ENCODE results near the gene PMVK. TPM values are rescaled to one million over a fixed set of nuclear protein-coding genes. Genes with fewer than 3 reads are reported as not detected.

The PMVK gene
- total RNA-seq, 4 donors from 2014 or later: 2.6 to 21.2 (median 6.4) TPM

DNA sequence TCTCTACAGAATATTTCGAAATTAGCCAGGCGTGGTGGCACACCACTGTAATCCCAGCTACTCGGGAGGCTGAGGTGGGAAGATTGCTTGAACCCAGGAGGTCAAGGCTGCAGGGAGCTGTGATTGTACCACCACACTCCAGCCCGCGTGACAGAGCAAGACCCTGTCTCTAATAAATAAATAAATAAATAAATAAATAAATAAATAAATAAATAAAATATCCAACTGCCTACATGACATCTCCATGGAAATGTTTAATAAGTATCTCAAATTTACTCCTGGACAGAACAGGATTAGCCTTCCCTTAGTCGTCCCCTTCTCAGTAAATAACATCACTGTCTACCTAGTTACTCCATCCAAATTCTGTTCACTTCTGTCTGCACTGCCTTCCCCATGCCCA lies 37.5 kb downstream of the PMVK start:
- DNase-seq: no peak
- intact Hi-C loops (cut with DNase I; ENCODE audit: low total_unique reads): no loop called here
- no peaks in the 10 kb centered on the region for H3K27me3 ChIP-seq
- H3K4me1 ChIP-seq: no peaks in the 10 kb centered on the region
- no peaks in the 10 kb centered on the region for H3K9me3 ChIP-seq
- H3K36me3 ChIP-seq: no peaks in the 10 kb centered on the region
- H3K27ac ChIP-seq: no peak overlapping the region
- TF ChIP-seq, protein P1, sequence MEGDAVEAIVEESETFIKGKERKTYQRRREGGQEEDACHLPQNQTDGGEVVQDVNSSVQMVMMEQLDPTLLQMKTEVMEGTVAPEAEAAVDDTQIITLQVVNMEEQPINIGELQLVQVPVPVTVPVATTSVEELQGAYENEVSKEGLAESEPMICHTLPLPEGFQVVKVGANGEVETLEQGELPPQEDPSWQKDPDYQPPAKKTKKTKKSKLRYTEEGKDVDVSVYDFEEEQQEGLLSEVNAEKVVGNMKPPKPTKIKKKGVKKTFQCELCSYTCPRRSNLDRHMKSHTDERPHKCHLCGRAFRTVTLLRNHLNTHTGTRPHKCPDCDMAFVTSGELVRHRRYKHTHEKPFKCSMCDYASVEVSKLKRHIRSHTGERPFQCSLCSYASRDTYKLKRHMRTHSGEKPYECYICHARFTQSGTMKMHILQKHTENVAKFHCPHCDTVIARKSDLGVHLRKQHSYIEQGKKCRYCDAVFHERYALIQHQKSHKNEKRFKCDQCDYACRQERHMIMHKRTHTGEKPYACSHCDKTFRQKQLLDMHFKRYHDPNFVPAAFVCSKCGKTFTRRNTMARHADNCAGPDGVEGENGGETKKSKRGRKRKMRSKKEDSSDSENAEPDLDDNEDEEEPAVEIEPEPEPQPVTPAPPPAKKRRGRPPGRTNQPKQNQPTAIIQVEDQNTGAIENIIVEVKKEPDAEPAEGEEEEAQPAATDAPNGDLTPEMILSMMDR (IDR thresholded peaks at IDR 0.05): no peak
- H3K4me3 ChIP-seq: no peak overlapping the region

DNA sequence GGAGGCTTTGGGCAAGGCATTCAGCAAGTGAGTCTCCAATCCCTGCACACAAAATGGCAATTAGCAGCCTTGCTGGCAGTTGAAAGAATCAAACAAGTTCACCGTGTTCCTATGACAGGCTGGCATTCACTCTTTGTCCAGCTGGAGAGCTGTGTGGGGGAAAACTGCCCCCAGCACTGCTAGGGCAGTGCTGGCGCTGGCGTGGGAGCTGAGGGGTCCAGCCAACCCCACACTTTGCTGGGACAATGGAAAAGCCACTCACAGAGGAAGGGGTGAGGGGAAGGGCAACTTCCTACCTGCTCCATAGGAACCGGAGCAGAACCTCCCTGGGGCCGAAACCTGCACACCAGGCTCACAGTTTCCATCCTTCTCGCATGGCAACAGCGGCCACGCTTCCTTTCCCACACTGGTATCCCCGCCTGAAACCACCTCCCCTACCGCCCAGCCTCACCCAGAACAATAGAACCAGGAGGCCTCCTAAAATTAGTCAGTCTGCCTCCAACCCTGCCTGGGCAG lies 39.7 kb downstream of the PMVK start:
- no peaks in the 10 kb centered on the region for H3K9me3 ChIP-seq
- H3K4me3 ChIP-seq: no peak overlapping the region
- no peak overlapping the region for H3K27ac ChIP-seq
- TF ChIP-seq, protein P1 (IDR thresholded peaks at IDR 0.05): no peak
- no peak for TF ChIP-seq POLR2A (IDR thresholded peaks at IDR 0.05)
- H3K4me1 ChIP-seq: no peaks in the 10 kb centered on the region
- no peak for DNase-seq
- intact Hi-C loops (cut with DNase I; ENCODE audit: low total_unique reads): no loop called here
- H3K27me3 ChIP-seq: no peaks in the 10 kb centered on the region
- H3K36me3 ChIP-seq: no peaks in the 10 kb centered on the region

DNA sequence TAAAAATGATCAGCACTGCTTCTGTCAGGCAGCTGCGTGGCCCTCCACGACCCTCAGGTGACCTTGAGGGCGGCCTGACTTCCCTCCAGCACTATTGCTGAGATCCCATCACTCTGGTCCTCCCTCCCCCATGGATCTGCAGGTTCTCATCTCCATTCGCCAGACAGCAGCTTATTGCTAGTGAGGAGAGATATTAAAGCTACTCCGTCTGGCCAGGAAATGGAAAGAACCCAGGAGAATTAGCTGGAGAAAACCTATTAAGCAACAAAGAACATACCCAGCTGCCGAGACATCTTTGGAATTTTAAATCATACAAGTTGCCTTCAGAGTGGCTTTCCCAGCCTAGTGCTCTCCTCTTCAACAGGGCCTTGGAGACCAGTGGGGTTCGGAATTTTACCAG lies 40.7 kb downstream of the PMVK start:
- Histone ChIP-seq H3K9me3 (no peaks in the 10 kb centered on the region), H3K27me3 (no peaks in the 10 kb centered on the region), H3K36me3 (no peaks in the 10 kb centered on the region), H3K27ac (no peak overlapping the region), H3K4me3 (no peak overlapping the region), H3K4me1 (no peaks in the 10 kb centered on the region)
- DNase-seq: no peak
- intact Hi-C loops (cut with DNase I; ENCODE audit: low total_unique reads): no loop called here
- TF ChIP-seq, protein P1 (IDR thresholded peaks at IDR 0.05): no peak
- TF ChIP-seq POLR2A (IDR thresholded peaks at IDR 0.05): no peak

DNA sequence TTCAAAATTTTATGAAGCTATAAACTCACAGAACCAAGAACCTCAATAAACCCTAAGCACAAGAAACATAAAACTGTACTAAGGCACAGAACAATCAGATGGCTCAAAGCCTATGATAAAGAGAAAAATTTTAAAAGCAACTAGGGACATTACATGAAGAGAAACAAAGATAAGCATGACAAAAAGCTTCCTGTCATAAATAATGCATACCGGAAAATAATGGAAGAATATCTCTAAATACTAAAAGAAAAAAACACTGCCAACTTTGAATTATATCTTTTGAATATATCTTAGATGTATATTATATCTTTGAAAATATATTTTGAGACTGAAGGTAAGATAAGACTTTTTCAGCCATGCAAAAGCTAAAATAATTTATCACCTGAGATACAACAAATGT lies 45.1 kb downstream of the PMVK start:
- H3K4me3 ChIP-seq: no peak overlapping the region
- H3K27ac ChIP-seq: no peak overlapping the region
- H3K9me3 ChIP-seq: no peaks in the 10 kb centered on the region
- no peaks in the 10 kb centered on the region for H3K4me1 ChIP-seq
- intact Hi-C loops (cut with DNase I; ENCODE audit: low total_unique reads): no loop called here
- H3K36me3 ChIP-seq: no peaks in the 10 kb centered on the region
- TF ChIP-seq, protein P1 (IDR thresholded peaks at IDR 0.05): no peak
- TF ChIP-seq POLR2A (IDR thresholded peaks at IDR 0.05): no peak
- no peaks in the 10 kb centered on the region for H3K27me3 ChIP-seq
- DNase-seq: no peak

DNA sequence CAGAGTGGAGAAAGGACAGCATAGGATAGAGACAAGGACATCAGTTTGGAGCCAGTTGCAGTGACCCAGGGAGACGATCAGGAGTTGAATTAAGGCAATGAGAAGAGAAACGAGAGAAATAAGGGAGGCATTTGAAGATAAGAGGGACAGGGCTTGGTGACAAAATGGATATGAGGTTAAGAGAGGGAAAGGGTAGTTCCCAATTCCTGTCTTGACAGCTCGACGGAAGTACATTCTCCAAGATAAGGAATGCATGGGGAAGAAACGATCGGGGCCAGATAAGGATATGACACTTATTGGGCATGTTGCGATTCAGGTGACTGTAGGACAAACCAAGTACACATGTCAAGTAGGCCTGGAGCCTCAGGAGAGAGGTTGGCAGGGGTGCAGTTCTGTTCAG lies 47.8 kb downstream of the PMVK start:
- no peak overlapping the region for H3K27ac ChIP-seq
- no peak for DNase-seq
- no peaks in the 10 kb centered on the region for H3K36me3 ChIP-seq
- no peak for TF ChIP-seq POLR2A (IDR thresholded peaks at IDR 0.05)
- TF ChIP-seq, protein P1 (IDR thresholded peaks at IDR 0.05): no peak
- no peaks in the 10 kb centered on the region for H3K4me1 ChIP-seq
- intact Hi-C loops (cut with DNase I; ENCODE audit: low total_unique reads): loop anchor here (10.0 kb wide), 1 partner anchor 314 kb away; no protein-coding TSS in a partner anchor
- no peaks in the 10 kb centered on the region for H3K9me3 ChIP-seq
- no peaks in the 10 kb centered on the region for H3K27me3 ChIP-seq
- H3K4me3 ChIP-seq: no peak overlapping the region
